NCI-H2107 (cell line): ENCODE data around the gene LEF1.

Source experiments
- DNase-seq: peaks from one replicate; lab custom pipeline; 2025; lab: John Stamatoyannopoulos, UW

Gene LEF1

DNA sequence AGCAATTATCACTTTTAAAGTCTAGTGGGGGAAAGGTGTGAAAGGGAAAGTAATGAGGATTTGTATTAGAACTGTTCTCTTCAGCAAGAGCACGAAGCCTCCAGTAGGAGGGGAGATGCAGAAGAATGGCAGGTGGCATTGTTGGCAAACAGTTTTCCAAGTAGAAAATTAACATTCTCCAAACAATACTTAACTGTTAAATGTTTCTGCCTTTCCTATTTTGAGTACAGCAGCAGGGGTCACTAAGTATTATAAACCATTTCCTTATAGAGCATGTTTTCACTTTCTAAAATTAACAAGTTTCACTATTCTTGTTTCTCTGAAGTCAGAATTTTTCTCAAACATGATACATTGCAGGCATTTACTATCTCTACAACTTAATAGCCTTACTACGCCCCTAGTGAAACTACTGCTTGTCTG is 58.7 kb downstream of the LEF1 start:
- no peak for DNase-seq

DNA sequence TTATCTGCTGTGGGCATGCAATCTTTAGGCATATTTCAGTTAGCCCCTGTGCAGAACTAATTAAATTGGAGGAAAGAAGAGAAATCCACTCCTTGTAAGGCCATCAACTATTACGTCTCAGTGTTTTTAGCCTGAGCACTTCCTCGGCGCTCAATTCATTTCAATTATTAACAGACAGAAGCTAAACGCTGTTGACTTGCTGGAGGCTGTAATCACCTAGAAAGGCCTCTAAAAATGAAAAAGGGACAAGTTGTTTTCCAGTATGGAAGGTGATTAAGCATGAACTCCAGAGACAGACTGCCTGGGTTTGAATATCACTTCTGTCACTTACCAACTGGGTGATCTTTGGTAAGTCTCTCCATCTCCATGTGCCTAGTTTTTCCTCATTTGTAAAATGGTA is 59.6 kb downstream of the LEF1 start:
- no peak for DNase-seq

DNA sequence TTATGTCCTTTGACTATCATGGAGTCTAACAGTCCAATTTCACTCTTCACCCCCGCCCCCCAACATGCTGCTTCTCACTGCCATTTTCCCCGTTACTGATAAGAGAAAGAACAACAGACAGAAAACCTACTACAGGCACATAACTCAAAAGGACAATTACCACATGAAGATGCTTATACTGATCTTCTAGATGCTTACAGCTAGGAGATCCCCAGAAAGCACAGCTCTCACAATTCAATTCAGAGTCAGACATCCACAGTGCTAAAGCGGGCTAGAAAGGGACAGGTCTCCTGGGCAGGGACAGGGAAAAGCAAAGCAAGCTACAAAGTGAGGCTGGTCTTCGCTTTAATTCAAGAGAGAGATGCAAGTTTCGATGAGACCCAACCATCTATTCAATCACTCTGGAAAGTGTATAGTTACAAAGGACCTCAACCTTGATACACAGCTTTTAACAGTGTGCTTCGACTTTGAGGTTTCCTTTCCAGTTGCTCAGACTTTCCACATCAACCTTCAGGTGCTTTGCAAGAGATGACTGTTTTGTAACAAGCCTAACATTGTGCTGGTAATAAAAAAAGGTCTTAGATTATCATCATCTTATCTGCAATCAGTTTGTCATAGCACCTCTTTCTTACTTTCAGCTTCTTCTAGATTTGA is 60.9 kb downstream of the LEF1 start:
- DNase-seq, result no peak

DNA sequence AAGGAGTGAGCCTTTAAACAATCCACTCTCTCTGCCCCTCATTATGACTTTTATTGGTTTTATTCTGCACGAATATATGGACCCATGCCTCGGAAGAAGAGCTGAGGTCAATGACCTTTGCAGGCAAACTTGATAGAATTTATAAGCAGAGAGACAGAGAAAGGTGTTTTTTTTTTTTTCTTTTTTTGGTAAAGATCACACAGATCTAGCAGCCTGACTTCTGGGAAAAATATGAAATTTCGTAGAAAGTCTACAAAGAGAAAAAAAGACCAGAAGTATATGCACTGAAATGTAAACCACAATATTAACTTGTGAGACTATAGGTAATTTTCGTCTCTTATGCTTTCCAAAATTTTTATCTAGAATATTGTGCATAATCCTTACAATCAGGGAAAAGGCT is 61.6 kb downstream of the LEF1 start:
- no peak for DNase-seq

DNA sequence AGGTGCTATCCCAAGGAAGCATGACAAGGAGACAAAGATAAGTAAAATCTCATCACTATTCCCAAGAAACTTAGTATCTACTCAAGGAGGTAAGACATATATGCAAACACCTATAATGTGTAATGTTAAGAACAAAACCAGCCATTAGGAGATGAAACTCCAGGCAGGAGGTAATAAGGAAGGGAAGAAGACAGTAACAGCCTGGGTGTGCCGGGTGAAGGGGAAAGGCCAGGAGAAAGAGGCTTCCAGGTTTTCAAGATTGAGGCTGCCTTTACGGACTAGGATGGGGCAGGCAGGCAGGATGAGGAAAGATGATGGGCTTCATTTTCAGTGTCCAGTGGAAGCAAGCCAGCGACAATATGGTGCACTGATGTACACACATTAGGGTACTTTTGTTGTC is 62.5 kb downstream of the LEF1 start:
- no peak for DNase-seq

DNA sequence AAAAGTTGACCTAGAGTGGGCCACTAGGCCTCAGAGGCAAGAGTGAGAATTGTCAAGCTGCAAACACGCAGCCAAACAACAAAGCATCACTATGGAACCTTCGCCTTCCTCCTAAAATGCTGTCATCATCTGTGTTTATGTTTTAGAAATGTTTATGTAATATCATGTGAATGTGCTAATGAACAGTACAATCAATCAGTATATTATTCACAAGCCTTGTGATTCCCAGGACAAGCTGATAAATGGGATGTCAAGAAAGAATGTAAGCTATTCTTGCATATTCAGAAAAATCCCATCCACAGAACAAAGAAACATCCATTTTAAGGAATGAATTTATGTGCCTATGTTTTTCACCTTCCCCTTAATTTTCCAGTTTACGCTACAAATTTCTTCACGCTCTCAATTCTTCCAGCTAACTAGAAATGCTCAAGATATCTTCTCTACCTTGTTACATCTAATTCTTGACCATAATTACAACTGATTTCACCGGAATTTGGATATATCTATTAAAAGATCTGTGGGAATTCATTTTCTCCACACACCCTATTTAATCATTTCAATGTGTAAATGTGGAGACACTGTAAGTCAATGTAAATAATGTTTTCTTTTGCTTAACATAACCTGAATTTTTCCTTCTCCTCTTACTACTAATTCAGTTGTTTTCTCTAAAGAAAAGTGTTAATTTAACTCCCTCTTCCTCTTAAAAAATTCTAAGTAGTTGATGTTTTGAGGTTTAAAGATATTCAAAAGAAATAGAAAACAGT is 65.5 kb downstream of the LEF1 start:
- DNase-seq, result no peak

DNA sequence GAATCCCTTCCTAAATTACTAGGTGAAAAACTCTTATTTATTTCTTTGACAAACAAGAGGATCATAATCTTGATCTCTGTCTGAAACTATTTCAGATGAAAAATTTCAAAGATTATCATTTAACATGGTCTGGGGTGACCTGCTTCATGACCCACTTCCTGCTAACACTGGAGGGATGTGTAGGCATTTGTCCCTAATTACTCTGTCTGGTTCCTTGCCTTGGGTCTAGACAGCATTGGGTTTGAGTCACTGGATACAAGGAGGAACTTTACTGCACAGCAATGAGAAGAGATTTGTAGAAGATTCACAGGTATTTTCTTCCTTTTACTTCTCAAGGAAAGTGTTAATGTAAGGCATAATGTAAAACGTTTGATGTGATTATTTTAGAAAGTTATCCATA is 67.9 kb downstream of the LEF1 start:
- DNase-seq, result no peak

DNA sequence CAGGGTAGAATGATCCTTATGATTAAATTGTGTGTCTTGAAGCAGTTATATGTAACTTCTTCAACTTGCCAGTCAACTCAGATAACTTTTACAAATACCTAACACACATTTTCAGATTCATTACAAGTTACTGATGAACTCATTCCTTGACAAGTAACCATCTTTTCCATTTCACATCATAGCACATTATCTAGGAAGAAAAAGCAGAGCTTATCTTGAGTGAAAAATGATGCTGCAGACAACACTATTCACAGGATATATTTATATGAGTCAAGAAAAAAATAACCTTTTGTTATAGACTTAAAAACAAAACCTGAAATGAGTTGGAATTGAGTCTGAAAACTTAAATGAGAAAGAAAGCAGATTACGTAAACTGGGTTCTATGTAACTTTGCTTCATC is 68.9 kb downstream of the LEF1 start:
- no peak for DNase-seq

DNA sequence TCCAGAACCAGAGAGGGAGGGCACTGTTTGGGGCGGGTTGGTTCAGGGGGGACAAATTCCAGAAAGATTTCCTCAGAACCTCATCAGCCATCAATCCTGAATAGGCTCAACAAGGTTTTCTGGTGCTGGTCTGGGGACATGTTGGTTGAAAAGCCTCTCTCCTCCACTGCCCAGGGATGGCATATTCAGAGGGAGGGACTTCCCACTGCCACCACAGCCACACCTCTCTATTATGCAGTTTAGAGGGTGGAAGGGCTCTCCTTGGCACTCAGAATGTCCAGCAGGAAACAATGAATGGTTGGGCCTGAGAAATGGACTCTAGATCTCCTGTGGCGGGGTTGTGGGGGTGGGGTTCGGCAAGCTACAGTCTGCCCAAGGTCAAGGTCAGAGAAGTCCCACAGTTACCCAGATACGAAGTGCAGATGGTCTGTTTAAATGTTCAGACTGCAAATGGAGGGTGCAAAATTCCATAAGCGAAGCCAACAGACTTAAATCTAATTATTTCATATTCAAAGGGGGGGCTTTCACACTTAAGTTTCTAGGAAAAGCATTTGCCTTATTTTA is 70.7 kb downstream of the LEF1 start:
- DNase-seq, result no peak

DNA sequence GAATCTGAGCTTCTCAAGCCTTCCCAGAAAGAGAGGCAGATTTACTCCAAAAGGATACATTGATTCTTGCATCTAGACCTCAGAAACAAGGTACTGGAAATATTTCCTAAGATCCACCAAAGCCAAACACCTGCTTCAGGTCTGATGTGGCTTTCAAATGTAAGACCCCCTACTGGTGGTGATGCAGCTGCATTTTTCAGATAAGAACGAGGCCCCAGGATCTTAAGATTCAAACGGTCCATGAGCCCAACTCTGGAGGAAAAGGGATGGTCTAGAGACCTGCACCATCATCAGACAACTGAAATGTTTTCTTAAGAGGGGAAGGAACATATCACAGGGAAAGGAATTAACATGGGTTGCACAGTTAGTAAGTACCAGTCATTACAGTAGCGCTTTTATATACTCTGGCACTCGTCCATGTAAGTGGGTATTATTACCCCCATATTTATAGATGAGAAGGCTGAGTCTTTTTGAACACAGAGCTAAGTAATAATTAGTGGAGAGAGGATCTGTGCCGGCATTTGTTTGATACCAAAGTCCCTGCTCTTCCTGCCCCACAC is 73.7 kb downstream of the LEF1 start:
- DNase-seq, result no peak

DNA sequence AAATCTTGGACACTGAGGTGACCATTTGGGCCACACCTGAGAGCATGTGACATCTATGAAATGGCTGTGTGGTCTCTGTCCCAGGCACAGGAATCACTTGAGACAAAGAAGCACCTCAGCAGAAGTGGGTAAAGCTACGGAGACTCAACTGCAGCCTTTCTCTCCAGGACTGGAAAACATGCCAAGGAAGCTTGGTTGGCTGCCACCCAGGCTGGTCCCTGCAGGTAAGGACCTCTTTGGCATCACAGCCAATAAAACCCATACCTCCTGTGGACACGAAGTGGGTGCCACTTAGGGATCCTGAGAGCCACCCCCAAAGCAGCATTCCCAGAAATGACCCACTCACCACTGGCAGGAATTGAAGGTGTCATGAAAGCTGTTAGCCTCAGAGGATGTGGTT is 74.6 kb downstream of the LEF1 start:
- no peak for DNase-seq

DNA sequence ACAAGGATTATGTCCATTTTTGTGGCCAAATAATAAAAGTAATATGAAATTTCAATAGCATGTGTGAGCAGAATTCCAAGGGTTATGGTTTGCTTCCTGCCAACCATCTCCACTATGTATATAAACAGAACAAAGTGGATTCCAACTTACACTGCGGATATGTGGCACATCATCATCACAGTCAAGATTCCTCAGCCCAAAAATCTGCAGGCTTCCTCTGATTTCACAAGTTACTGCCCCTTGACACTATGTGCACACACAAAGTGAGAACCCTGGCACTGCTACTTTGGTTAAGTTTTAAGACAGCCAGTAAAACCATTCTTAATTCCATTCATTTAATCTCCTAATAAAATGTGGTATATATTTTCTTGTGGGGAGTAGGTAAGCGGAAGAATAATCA is 76.4 kb downstream of the LEF1 start:
- DNase-seq, result no peak

DNA sequence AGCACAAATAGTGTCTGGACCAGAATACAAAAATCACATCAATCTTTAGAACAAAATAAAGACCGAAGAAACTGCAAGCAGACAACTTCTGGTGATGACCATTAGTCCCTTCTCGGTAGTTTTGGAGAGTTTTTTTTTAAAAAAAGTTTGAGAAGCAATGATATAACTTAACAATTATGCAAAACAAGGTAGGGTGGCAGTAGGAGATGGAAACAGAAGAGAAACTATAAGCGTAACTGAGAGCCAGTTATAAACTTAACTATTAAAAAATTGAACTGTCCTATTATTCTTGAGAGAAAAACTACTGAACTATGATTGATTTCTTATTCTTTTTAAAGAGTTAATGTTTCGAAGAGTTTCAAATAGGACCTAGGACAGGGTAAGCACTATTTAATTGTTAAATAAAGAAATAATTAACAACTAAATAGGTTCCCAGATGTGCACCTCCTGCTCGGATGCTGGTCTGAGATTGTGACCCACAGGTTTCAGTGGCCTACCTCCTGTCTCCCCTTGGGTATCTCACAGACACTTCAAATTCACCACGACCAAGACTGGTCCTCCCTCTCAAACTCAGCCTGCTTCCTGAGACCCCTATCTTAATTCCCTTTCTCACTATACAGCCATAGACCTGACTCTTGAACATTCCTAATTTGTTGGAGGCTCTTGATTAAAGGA is 81.3 kb downstream of the LEF1 start:
- DNase-seq, result no peak

DNA sequence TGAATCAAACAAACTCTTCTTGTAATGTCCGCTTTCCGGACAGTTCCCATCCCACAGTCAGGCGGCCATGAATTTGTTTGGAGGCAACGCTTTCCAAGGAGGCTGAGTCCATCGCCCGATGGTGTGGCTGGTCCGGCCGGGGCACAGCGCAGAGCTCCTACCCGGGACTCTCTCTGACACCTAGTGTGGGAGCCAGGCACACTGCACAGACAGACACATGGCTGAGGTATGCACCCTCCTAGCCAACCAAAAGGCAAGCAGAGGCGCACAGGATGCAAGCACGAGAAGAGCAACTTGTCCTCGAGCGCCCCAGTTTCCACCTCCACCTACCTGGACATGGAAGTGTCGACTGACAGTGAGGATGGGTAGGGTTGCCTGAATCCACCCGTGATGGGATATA is 87.5 kb downstream of the LEF1 start:
- DNase-seq, result no peak

DNA sequence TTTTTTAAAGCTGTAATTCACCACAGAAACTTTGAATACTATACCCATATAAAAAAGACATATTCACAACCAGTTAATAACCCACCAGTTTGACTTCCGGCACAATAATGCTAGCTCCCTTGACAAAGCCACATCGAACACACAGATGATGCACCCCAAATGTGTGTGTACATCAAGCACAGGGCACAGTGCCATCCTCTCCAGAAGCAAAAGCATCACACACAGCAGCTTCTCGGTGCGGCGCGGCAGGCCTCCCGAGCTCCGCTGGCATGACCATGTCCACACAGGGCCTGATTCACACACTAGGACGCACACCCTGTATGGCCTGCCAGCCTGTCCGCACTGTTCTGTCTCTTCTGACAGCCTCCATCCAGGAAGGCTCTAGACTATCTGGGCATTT is 88.0 kb downstream of the LEF1 start:
- DNase-seq, result no peak

DNA sequence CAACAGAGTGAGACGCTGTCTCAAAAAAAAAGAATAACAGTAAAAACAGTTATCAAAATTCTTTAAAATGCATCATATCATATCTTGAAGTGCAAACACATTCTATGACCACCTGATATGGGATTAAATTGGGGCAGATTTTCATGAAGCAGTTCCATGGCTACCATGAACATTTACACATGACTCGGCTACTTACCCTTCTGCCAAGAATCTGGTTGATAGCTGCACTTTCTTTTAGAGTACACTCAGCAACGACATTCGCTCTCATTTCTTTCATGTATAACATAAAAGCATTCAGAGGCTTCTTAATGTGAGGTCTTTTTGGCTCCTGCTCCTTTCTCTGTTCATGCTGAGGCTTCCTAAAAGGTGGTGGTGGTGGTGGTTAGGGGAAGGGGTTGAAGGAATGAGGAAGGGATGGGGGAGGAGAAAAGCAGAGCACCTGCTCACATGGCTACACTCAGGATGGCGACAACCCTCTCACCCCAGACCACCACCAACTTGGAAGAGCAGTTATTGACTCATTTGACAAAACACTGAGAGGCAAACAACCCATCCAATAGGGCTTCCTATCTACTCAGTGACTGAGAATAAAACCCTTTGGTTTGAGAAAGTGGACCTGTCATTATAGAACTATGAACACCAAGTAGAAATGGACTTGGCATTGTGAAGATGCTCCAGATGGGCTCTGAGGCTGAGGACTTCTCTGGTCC is 90.6 kb downstream of the LEF1 start:
- no peak for DNase-seq

DNA sequence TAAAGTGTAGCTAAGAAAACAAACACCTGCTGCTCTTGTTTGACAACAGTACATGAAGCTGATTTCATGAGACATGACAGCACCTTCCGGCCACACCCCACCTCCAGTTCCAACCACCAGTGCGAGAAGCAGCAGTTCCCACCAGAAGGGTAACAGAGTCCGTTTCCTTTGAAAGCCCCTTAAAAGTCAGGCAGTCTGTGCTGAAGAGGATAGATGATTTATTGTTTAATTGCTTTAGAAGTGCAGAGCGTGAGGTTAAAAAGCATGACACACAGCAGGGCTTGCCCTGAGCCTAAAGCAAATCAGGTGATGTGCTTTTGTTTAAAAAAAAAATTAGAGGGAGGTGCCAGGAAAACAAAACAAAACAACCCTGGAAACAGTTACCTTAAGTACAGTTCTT is 96.4 kb downstream of the LEF1 start:
- DNase-seq, result no peak

DNA sequence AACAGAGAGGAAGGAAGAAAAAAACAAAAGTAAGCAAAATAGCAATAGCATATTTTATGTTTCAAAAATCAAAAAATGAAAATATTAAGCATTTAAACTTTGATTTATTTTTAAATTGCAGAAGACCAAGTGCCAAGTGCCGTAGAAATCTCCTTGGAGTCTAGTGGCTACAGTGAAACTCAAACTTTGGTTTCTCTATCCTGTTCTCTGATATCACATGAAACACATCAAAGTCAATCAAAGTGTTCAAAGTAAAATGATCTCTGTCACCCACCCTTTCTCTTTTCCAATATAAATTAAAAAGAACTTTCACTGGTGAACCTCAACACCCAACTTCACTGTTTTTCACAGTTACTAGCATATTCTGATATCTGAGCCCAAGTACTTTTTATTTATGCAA is 98.0 kb downstream of the LEF1 start:
- no peak for DNase-seq

DNA sequence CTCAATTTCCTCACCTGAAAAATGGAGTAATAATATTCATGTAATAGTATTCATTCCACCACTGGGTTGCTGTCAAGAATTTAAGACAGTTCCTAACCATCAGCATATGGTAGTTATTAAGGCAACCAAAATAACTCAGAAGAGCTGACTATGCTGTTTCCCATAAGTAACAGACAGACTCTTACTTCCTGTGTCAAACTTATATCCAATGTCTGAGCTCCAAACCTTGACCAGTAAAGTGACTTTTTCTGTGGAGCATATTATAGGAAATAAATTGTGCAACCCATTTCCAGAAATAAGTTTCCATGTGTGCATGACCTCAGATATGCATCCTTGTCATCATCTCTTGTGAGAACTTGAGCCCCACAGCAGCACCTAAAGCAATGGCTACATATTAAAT is 100.3 kb downstream of the LEF1 start:
- no peak for DNase-seq

DNA sequence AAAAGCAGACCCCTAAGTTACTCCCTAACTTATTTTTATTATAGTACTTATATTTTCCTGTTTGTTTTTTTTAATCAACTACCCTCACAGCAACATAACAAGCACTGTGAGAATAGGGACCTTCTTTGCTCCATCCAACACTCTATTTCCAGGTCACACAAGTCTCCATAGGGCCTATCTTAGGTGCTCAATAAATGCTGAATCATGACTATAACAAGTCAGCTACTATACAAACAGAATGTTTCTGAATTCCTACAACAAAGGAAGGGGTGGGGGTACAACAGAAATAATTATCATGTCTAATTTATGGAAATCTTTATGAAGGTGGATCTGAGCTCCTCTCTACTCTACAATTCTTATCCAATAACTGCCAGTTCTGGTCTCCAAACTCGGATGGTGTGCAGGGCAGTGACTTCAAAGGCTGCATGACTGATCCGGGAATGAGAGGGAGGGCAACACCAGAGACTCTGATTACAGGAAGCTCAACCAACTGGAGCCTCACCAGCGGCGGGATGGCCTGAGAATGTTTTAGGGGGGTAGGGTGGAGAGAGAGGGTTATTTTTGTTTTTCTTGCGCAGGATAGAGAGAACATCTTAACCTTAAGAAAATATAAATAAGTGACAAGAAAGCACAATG is 107.9 kb downstream of the LEF1 start:
- DNase-seq, result no peak

DNA sequence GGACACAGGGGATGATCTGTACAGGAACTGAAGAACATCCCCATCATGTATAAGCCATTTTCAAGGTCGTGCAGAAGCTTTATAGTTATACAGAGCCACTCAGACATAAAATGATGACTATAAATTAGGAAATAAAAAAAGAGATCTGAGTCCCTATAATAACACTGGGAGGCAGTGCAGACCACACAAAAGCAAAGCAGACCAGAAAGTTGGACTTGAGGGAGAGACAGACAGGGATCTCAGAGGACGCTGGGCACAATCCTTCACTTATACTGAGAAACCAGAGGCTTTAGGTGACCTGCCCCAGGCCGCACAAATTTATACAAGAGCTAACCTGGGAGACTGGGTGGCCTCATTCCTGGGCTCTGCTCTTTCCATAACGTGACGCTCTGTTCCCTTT is 108.6 kb downstream of the LEF1 start:
- no peak for DNase-seq
